Fibroblast of lung (primary cell): ENCODE results near the gene SCO2. TPM values are rescaled to one million over a fixed set of nuclear protein-coding genes. Genes with fewer than 3 reads are reported as not detected.

ENCODE experiments used
- DNase-seq, 2 donors: peaks; one replicate each; pipeline versions ENCODE4 v3.0.0 to v3.0.0-alpha.2; 2010; ENCODE audit warnings: low read depth in 2 of 2
- H2AFZ ChIP-seq: 2 replicates; pipeline ENCODE4 v1.5.1; 2012; ENCODE audit warnings: low read length, control low read depth, inconsistent platforms
- H3K27ac ChIP-seq: 2 replicates; pipeline ENCODE4 v1.5.1; 2011; ENCODE audit warnings: low read length, control low read depth; ENCODE audit not compliant: insufficient read depth
- H3K27me3 ChIP-seq: 2 replicates; pipeline ENCODE4 v1.5.1; 2011; ENCODE audit warnings: mild to moderate bottlenecking, low read length; ENCODE audit not compliant: control insufficient read depth, insufficient read depth
- H3K36me3 ChIP-seq: 2 replicates; pipeline ENCODE4 v1.5.1; 2011; ENCODE audit warnings: low read length; ENCODE audit not compliant: control insufficient read depth, insufficient read depth
- H3K4me1 ChIP-seq: 2 replicates; pipeline ENCODE4 v1.5.1; 2011; ENCODE audit warnings: low read length; ENCODE audit not compliant: control insufficient read depth, insufficient read depth; ENCODE audit errors: extremely low read depth
- H3K4me2 ChIP-seq: 2 replicates; pipeline ENCODE4 v1.5.1; 2011; ENCODE audit warnings: low read length, control low read depth; ENCODE audit not compliant: insufficient read depth; ENCODE audit errors: extremely low read depth
- H3K4me3 ChIP-seq, 4 experiments: fragments of 200-600 bp in 1 of 4; sonication (generic) in 1 of 4; replicated peaks in 1 of 4; 2 replicates each; pipeline ENCODE4 v1.5.1; 2011 to 2016; ENCODE audit warnings: low read length in 4 of 4, low read depth in 3 of 4, mild to moderate bottlenecking in 3 of 4, control low read depth in 2 of 4, inconsistent platforms in 1 of 4, mixed read lengths in 1 of 4; ENCODE audit not compliant: insufficient read depth in 1 of 4; ENCODE audit errors: control extremely low read depth in 1 of 4
- H3K79me2 ChIP-seq: 2 replicates; pipeline ENCODE4 v1.5.1; 2012; ENCODE audit warnings: mild to moderate bottlenecking, low read length, inconsistent platforms; ENCODE audit not compliant: control insufficient read depth, insufficient read depth
- H3K9ac ChIP-seq: 2 replicates; pipeline ENCODE4 v1.5.1; 2011; ENCODE audit warnings: mild to moderate bottlenecking, low read length, control low read depth; ENCODE audit not compliant: insufficient read depth
- H3K9me3 ChIP-seq: 2 replicates; pipeline ENCODE4 v1.5.1; 2012; ENCODE audit warnings: low read depth, low read length; ENCODE audit not compliant: control insufficient read depth, insufficient read depth
- H4K20me1 ChIP-seq: 2 replicates; pipeline ENCODE4 v1.5.1; 2011; ENCODE audit warnings: low read length; ENCODE audit not compliant: control insufficient read depth, insufficient read depth; ENCODE audit errors: extremely low read depth
- CTCF ChIP-seq, 2 donors: IDR thresholded peaks in 1 of 2; conservative IDR thresholded peaks in 1 of 2; 1 replicate in 1 of 2; 2 replicates in 1 of 2; pipeline ENCODE4 v1.5.1; 2011 to 2012; ENCODE audit warnings: low read length in 2 of 2, control low read depth in 1 of 2, inconsistent platforms in 1 of 2, low read depth in 1 of 2, mild to moderate bottlenecking in 1 of 2
- EZH2 ChIP-seq: IDR thresholded peaks from 2 replicates; pipeline ENCODE4 v1.5.1; 2012; ENCODE audit warnings: low read length, control low read depth, mild to moderate bottlenecking; ENCODE audit errors: missing control alignments
- polyA plus RNA-seq, 2 donors: library from polyadenylated mRNA; depleted of rRNA in 1 of 2; stranded (reverse) in 1 of 2; unstranded in 1 of 2; fragments of >200 nt; gene quantifications; 2 replicates each; pipeline ENCODE4 v1.2.1, GENCODE V29; 2011 to 2012; ENCODE audit warnings: missing spikeins in 1 of 2
- total RNA-seq: library from RNA; depleted of rRNA; stranded (reverse); fragments of >200 nt; gene quantifications from 2 replicates; pipeline ENCODE4 v1.2.1, GENCODE V29; 2014

SCO2 gene
- total and polyA plus RNA-seq, 2 donors (not counting 1 experiment from before 2014, with no cell fraction given), result 0.42 to 3.1 TPM

- TF ChIP-seq CTCF (conservative IDR thresholded peaks at IDR 0.05 in 1 of 2, IDR thresholded peaks at IDR 0.05 in 1 of 2; ENCODE audit: low read depth in 1 of 2, low read length in 2 of 2) (no peak), EZH2 (no peak)
- H3K4me1 ChIP-seq, result peaks cover 20% of the 10 kb centered on the region
- no peaks in the 10 kb centered on the region for H4K20me1 ChIP-seq
- no peak for DNase-seq
- no peak overlapping the region for H3K4me2 ChIP-seq
- peaks cover 10% of the 10 kb centered on the region for H3K79me2 ChIP-seq
- peaks cover 11% of the 10 kb centered on the region for H3K27me3 ChIP-seq
- H3K27ac ChIP-seq, result no peak overlapping the region
- H3K9ac ChIP-seq, result no peak overlapping the region
- H3K9me3 ChIP-seq, result no peaks in the 10 kb centered on the region
- H3K36me3 ChIP-seq, result peaks cover 3% of the 10 kb centered on the region
- no peak overlapping the region for H2AFZ ChIP-seq
- peak overlapping the region in 2 of 4 experiments; percentile 38 to 60 for H3K4me3 ChIP-seq
Observed at GRCh38 chr22:50528682-50529415, 3.5 kb upstream of the SCO2 start.

GRCh38 chr22:50527921-50528681 lies 2.7 kb upstream of the SCO2 start:
- DNase-seq, result no peak
- no peak overlapping the region for H3K9ac ChIP-seq
- H4K20me1 ChIP-seq, result no peaks in the 10 kb centered on the region
- no peaks in the 10 kb centered on the region for H3K9me3 ChIP-seq
- peaks cover 15% of the 10 kb centered on the region for H3K79me2 ChIP-seq
- no peak overlapping the region for H3K4me3 ChIP-seq
- H3K4me2 ChIP-seq, result no peak overlapping the region
- H3K27ac ChIP-seq, result no peak overlapping the region
- no peak overlapping the region for H2AFZ ChIP-seq
- TF ChIP-seq CTCF (conservative IDR thresholded peaks at IDR 0.05 in 1 of 2, IDR thresholded peaks at IDR 0.05 in 1 of 2; ENCODE audit: low read depth in 1 of 2, low read length in 2 of 2) (no peak), EZH2 (no peak)
- H3K4me1 ChIP-seq, result peaks cover 21% of the 10 kb centered on the region
- H3K36me3 ChIP-seq, result peaks cover 6% of the 10 kb centered on the region
- H3K27me3 ChIP-seq, result peaks cover 11% of the 10 kb centered on the region
